Smooth muscle cell (in vitro differentiated cells): ENCODE results near the gene ANKRD34A. TPM values are rescaled to one million over a fixed set of nuclear protein-coding genes. Genes with fewer than 3 reads are reported as not detected.

Source experiments
- DNase-seq: peaks from one replicate; lab custom pipeline; 2025; ENCODE audit not compliant: unreplicated experiment; lab: John Stamatoyannopoulos, UW
- H2AFZ ChIP-seq: fragments of 200-600 bp; sonication (generic); 2 replicates; pipeline ENCODE4 v1.6.0; 2016; ENCODE audit warnings: antibody characterized with exemption, low read depth, mild to moderate bottlenecking
- H3F3A ChIP-seq: fragments of 200-600 bp; sonication (generic); 2 replicates; pipeline ENCODE4 v1.6.0; 2017; ENCODE audit warnings: antibody characterized with exemption, low read depth
- H3K27ac ChIP-seq: fragments of 200-600 bp; sonication (generic); 2 replicates; pipeline ENCODE4 v1.5.1; 2016; ENCODE audit warnings: low read depth, mild to moderate bottlenecking
- H3K27me3 ChIP-seq: fragments of 200-600 bp; sonication (generic); 2 replicates; pipeline ENCODE4 v1.6.1; 2016; ENCODE audit warnings: low read depth, mild to moderate bottlenecking
- H3K36me3 ChIP-seq: fragments of 200-600 bp; sonication (generic); 2 replicates; pipeline ENCODE4 v1.5.1; 2016; ENCODE audit warnings: low read depth
- H3K4me1 ChIP-seq: fragments of 200-600 bp; sonication (generic); 2 replicates; pipeline ENCODE4 v1.5.1; 2016; ENCODE audit warnings: low read depth
- H3K4me2 ChIP-seq: fragments of 200-600 bp; sonication (generic); 2 replicates; pipeline ENCODE4 v1.6.0; 2016; ENCODE audit warnings: mild to moderate bottlenecking
- H3K4me3 ChIP-seq: fragments of 200-600 bp; sonication (generic); 2 replicates; pipeline ENCODE4 v1.5.1; 2016; ENCODE audit warnings: mild to moderate bottlenecking
- H3K79me2 ChIP-seq: fragments of 200-600 bp; sonication (generic); 2 replicates; pipeline ENCODE4 v1.6.0; 2016; ENCODE audit warnings: low read depth, mild to moderate bottlenecking
- H3K9ac ChIP-seq: fragments of 200-600 bp; sonication (generic); 2 replicates; pipeline ENCODE4 v1.6.0; 2016; ENCODE audit warnings: low read depth
- H3K9me3 ChIP-seq: fragments of 200-600 bp; sonication (generic); replicated peaks from 2 replicates; pipeline ENCODE4 v1.5.1; 2016; ENCODE audit warnings: low read depth
- H4K20me1 ChIP-seq: fragments of 200-600 bp; sonication (generic); 2 replicates; pipeline ENCODE4 v1.6.0; 2016; ENCODE audit warnings: low read depth
- CTCF ChIP-seq: fragments of 200-600 bp; sonication (generic); IDR thresholded peaks from 2 replicates; pipeline ENCODE4 v1.5.1; 2017; ENCODE audit warnings: borderline replicate concordance, mild to moderate bottlenecking, antibody characterized with exemption; ENCODE audit not compliant: insufficient read depth, poor library complexity, severe bottlenecking
- WGBS: methylation state at CpG from one replicate; pipeline ENCODE4 v1.1.7; 2016; ENCODE audit warnings: low lambda C conversion rate; 5-methylcytosine and 5-hydroxymethylcytosine counted together
- polyA plus RNA-seq: library from polyadenylated mRNA; unstranded; fragments of >200 nt; fragmentation: Nextera tagmentation; extraction: Ambion mirVana; gene quantifications from 2 replicates; pipeline ENCODE4 v1.2.1, GENCODE V29; 2016
- total RNA-seq: library from RNA; depleted of rRNA; stranded (reverse); fragments of >200 nt; gene quantifications from 2 replicates; pipeline ENCODE4 v1.2.3, GENCODE V29; 2014

ANKRD34A gene
- total and polyA plus RNA-seq, 2 experiments from 2014 or later: 0.49 to 1.3 TPM

GRCh38 chr1:145955436-145955835 lies 8.9 kb downstream of the ANKRD34A start:
- Histone ChIP-seq H3F3A (no peaks in the 10 kb centered on the region), H4K20me1 (peaks cover 42% of the 10 kb centered on the region), H3K4me2 (peak overlapping the region; percentile 90), H3K4me1 (peaks cover 12% of the 10 kb centered on the region), H3K9ac (no peak overlapping the region), H3K36me3 (no peaks in the 10 kb centered on the region), H3K79me2 (peaks cover 68% of the 10 kb centered on the region), H3K27me3 (no peaks in the 10 kb centered on the region), H3K4me3 (peak overlapping the region; percentile 74), H3K27ac (no peak overlapping the region), H3K9me3 (no peaks in the 10 kb centered on the region), H2AFZ (no peak overlapping the region)
- no peak for TF ChIP-seq CTCF
- 73% methylated on average over 2 of the region's 2 CpGs for WGBS
- no peak for DNase-seq

GRCh38 chr1:145953861-145954260 lies 10.5 kb downstream of the ANKRD34A start:
- Histone ChIP-seq H3K79me2 (peaks cover 82% of the 10 kb centered on the region), H3K4me3 (no peak overlapping the region), H3K36me3 (no peaks in the 10 kb centered on the region), H3K27ac (no peak overlapping the region), H2AFZ (no peak overlapping the region), H3F3A (no peaks in the 10 kb centered on the region), H4K20me1 (peaks cover 55% of the 10 kb centered on the region), H3K27me3 (no peaks in the 10 kb centered on the region), H3K9ac (no peak overlapping the region), H3K4me1 (peaks cover 12% of the 10 kb centered on the region), H3K9me3 (no peaks in the 10 kb centered on the region), H3K4me2 (no peak overlapping the region)
- DNase-seq: no peak
- WGBS: 95% methylated on average over 6 of the region's 6 CpGs
- TF ChIP-seq CTCF: no peak

- no peak overlapping the region for H2AFZ ChIP-seq
- peaks cover 12% of the 10 kb centered on the region for H3K4me1 ChIP-seq
- H3K36me3 ChIP-seq: no peaks in the 10 kb centered on the region
- 96% methylated on average over 3 of the region's 3 CpGs for WGBS
- no peak overlapping the region for H3K9ac ChIP-seq
- H3K79me2 ChIP-seq: peaks cover 83% of the 10 kb centered on the region
- H3K9me3 ChIP-seq: no peaks in the 10 kb centered on the region
- no peaks in the 10 kb centered on the region for H3K27me3 ChIP-seq
- H3F3A ChIP-seq: no peaks in the 10 kb centered on the region
- H3K4me3 ChIP-seq: no peak overlapping the region
- H3K27ac ChIP-seq: no peak overlapping the region
- no peak for TF ChIP-seq CTCF
- H3K4me2 ChIP-seq: no peak overlapping the region
- DNase-seq: no peak
- H4K20me1 ChIP-seq: peaks cover 63% of the 10 kb centered on the region
Observed at GRCh38 chr1:145952903-145953302, 11.5 kb downstream of the ANKRD34A start.

GRCh38 chr1:145951526-145951925 lies 12.8 kb downstream of the ANKRD34A start:
- Histone ChIP-seq H3K36me3 (no peaks in the 10 kb centered on the region), H3F3A (no peaks in the 10 kb centered on the region), H3K9me3 (no peaks in the 10 kb centered on the region), H2AFZ (no peak overlapping the region), H3K9ac (no peak overlapping the region), H3K4me3 (no peak overlapping the region), H3K79me2 (peaks cover 76% of the 10 kb centered on the region), H3K27ac (no peak overlapping the region), H3K4me1 (peaks cover 7% of the 10 kb centered on the region), H3K27me3 (no peaks in the 10 kb centered on the region), H4K20me1 (peaks cover 67% of the 10 kb centered on the region), H3K4me2 (no peak overlapping the region)
- DNase-seq: no peak
- WGBS: 93% methylated on average over 1 of the region's 1 CpG
- no peak for TF ChIP-seq CTCF
